ENCODE data around the gene SH2D7.

GRCh38 chr15:78065284-78065872, 27.0 kb upstream of the SH2D7 start:
- TF ChIP-seq FOXM1 (IDR thresholded peaks at IDR 0.05; ENCODE audit: borderline replicate concordance): no peak
- no peak for TF ChIP-seq LEF1 (IDR thresholded peaks at IDR 0.05; ENCODE audit: borderline replicate concordance)
- no peak for TF ChIP-seq HDGF (IDR thresholded peaks at IDR 0.05; ENCODE audit: borderline replicate concordance)
- no peak for TF ChIP-seq PKNOX1 (IDR thresholded peaks at IDR 0.05)
- TF ChIP-seq ZNF384 (IDR thresholded peaks at IDR 0.05): no peak
